H1 (cell line): ENCODE results near the gene SH2D2A. TPM values are rescaled to one million over a fixed set of nuclear protein-coding genes. Genes with fewer than 3 reads are reported as not detected.

Experiments
- SIX5 ChIP-seq: IDR thresholded peaks from 2 replicates; pipeline ENCODE4 v1.6.1; 2011; ENCODE audit warnings: mild to moderate bottlenecking, low read depth, low read length
- polyA plus RNA-seq, 7 experiments: library from polyadenylated mRNA; depleted of rRNA in 3 of 7; stranded (reverse) in 5 of 7; unstranded in 2 of 7; fragments of >200 nt in 5 of 7; fragments of 200-250 nt in 2 of 7; gene quantifications; 1 replicate in 5 of 7; 2 replicates in 1 of 7; 4 replicates in 1 of 7; pipeline versions ENCODE4 v1.2.1 to v1.2.3, GENCODE V29; 2011 to 2013; ENCODE audit warnings: missing spikeins in 2 of 7, mixed read lengths in 2 of 7
- total RNA-seq: library from RNA; stranded (reverse); fragmentation: NEBNext Ultra II Directional; extraction: Animal tissue kit (Norgen Biotek cat#: 25700); gene quantifications from 2 replicates; pipeline ENCODE4 v1.2.1, GENCODE V29; 2021

The SH2D2A gene
- total and polyA plus RNA-seq, 2 of the 8 experiments (the other 6 are each of a cell fraction or from before 2014, with no cell fraction given): 3.3 to 7.9 TPM

GRCh38 chr1:156853761-156854160 lies 37.1 kb upstream of the SH2D2A start (continued):
- TF ChIP-seq SIX5: no peak
- TF ChIP-seq, all 59 proteins: peak for 0
